Measurements from ENCODE around the gene PLD5. TPM values are rescaled to one million over a fixed set of nuclear protein-coding genes. Genes with fewer than 3 reads are reported as not detected.

PLD5 gene
- total and polyA plus RNA-seq, 7 experiments from 2014 or later: not detected

- H3K9me3 Mint-ChIP-seq: peaks cover 0 to 15% (median 0%) of the 10 kb centered on the region in 11 donors
- H3K4me1 ChIP-seq (ENCODE audit: control insufficient read depth in 2 of 2, insufficient read depth in 2 of 2, low read length in 2 of 2): no peaks in the 10 kb centered on the region
- no peak for DNase-seq
- intact Hi-C loops (cut with micrococcal nuclease): no loop called here
- H3K4me1 Mint-ChIP-seq: no peaks in the 10 kb centered on the region
- no peak overlapping the region for H3K4me3 Mint-ChIP-seq
- no peaks in the 10 kb centered on the region for H3K27me3 ChIP-seq (ENCODE audit: control insufficient read depth in 2 of 2, insufficient read depth in 2 of 2, low read length in 2 of 2)
- no peaks in the 10 kb centered on the region for H3K9me3 ChIP-seq (ENCODE audit: control insufficient read depth in 2 of 3, low read length in 3 of 3)
- POLR2A ChIA-PET: no interaction called here
- H3K27me3 Mint-ChIP-seq: peaks cover 0 to 15% (median 12%) of the 10 kb centered on the region in 5 donors
- H3K27ac ChIP-seq (ENCODE audit: low read depth, low read length): no peak overlapping the region
- CTCF ChIA-PET: no interaction called here
- no peaks in the 10 kb centered on the region for H3K36me3 ChIP-seq (ENCODE audit: control insufficient read depth in 2 of 3, insufficient read depth in 3 of 3, low read length in 3 of 3)
- H3K27ac Mint-ChIP-seq: no peak overlapping the region
- peaks cover 0 to 4% (median 0%) of the 10 kb centered on the region in 5 donors for H3K36me3 Mint-ChIP-seq
- no peak for ATAC-seq
- H3K4me3 ChIP-seq (ENCODE audit: low read length): no peak overlapping the region
Measured at GRCh38 chr1:242428399-242429190, 95.9 kb downstream of the PLD5 start.

- H3K4me3 Mint-ChIP-seq: no peak overlapping the region
- H3K36me3 ChIP-seq (ENCODE audit: control insufficient read depth in 2 of 3, insufficient read depth in 3 of 3, low read length in 3 of 3): no peaks in the 10 kb centered on the region
- no peaks in the 10 kb centered on the region for H3K9me3 ChIP-seq (ENCODE audit: control insufficient read depth in 2 of 3, low read length in 3 of 3)
- peaks cover 0 to 15% (median 0%) of the 10 kb centered on the region in 11 donors for H3K9me3 Mint-ChIP-seq
- no peak overlapping the region for H3K27ac ChIP-seq (ENCODE audit: low read depth, low read length)
- H3K27me3 ChIP-seq (ENCODE audit: control insufficient read depth in 2 of 2, insufficient read depth in 2 of 2, low read length in 2 of 2): no peaks in the 10 kb centered on the region
- peaks cover 0 to 13% (median 11%) of the 10 kb centered on the region in 5 donors for H3K27me3 Mint-ChIP-seq
- POLR2A ChIA-PET: no interaction called here
- CTCF ChIA-PET: no interaction called here
- peaks cover 0 to 4% (median 0%) of the 10 kb centered on the region in 5 donors for H3K36me3 Mint-ChIP-seq
- DNase-seq (no peak), ATAC-seq (no peak)
- no peaks in the 10 kb centered on the region for H3K4me1 Mint-ChIP-seq
- no peaks in the 10 kb centered on the region for H3K4me1 ChIP-seq (ENCODE audit: control insufficient read depth in 2 of 2, insufficient read depth in 2 of 2, low read length in 2 of 2)
- H3K27ac Mint-ChIP-seq: no peak overlapping the region
- intact Hi-C loops (cut with micrococcal nuclease): no loop called here
- no peak overlapping the region for H3K4me3 ChIP-seq (ENCODE audit: low read length)
Measured at GRCh38 chr1:242427519-242427918, 97.0 kb downstream of the PLD5 start.

- POLR2A ChIA-PET: no interaction called here
- H3K36me3 Mint-ChIP-seq: peaks cover 0 to 2% (median 0%) of the 10 kb centered on the region in 5 donors
Measured at GRCh38 chr1:242426271-242426905, 98.1 kb downstream of the PLD5 start.

GRCh38 chr1:242425232-242425631 lies 99.3 kb downstream of the PLD5 start:
- no peak overlapping the region for H3K4me3 ChIP-seq (ENCODE audit: low read length)
- Mint-ChIP-seq H3K4me3 (no peak overlapping the region), H3K27me3 (peaks cover 0 to 6% (median 0%) of the 10 kb centered on the region in 5 donors), H3K27ac (no peak overlapping the region), H3K4me1 (no peaks in the 10 kb centered on the region), H3K9me3 (peaks cover 0 to 6% (median 0%) of the 10 kb centered on the region in 11 donors), H3K36me3 (no peaks in the 10 kb centered on the region)
- H3K4me1 ChIP-seq (ENCODE audit: control insufficient read depth in 2 of 2, insufficient read depth in 2 of 2, low read length in 2 of 2): no peaks in the 10 kb centered on the region
- POLR2A ChIA-PET: no interaction called here
- no peak overlapping the region for H3K27ac ChIP-seq (ENCODE audit: low read depth, low read length)
- no peaks in the 10 kb centered on the region for H3K27me3 ChIP-seq (ENCODE audit: control insufficient read depth in 2 of 2, insufficient read depth in 2 of 2, low read length in 2 of 2)
- ATAC-seq (no peak), DNase-seq (no peak)
- intact Hi-C loops (cut with micrococcal nuclease): no loop called here
- no peaks in the 10 kb centered on the region for H3K9me3 ChIP-seq (ENCODE audit: control insufficient read depth in 2 of 3, low read length in 3 of 3)
- CTCF ChIA-PET: no interaction called here
- no peaks in the 10 kb centered on the region for H3K36me3 ChIP-seq (ENCODE audit: control insufficient read depth in 2 of 3, insufficient read depth in 3 of 3, low read length in 3 of 3)

More at GRCh38 chr1:242426271-242426905, 98.1 kb downstream of the PLD5 start:
- H3K4me1 Mint-ChIP-seq: no peaks in the 10 kb centered on the region
- intact Hi-C loops (cut with micrococcal nuclease): no loop called here
- peaks cover 0 to 7% (median 5%) of the 10 kb centered on the region in 5 donors for H3K27me3 Mint-ChIP-seq
- DNase-seq (no peak), ATAC-seq (no peak)
- H3K36me3 ChIP-seq (ENCODE audit: control insufficient read depth in 2 of 3, insufficient read depth in 3 of 3, low read length in 3 of 3): no peaks in the 10 kb centered on the region
- no peaks in the 10 kb centered on the region for H3K27me3 ChIP-seq (ENCODE audit: control insufficient read depth in 2 of 2, insufficient read depth in 2 of 2, low read length in 2 of 2)
- peaks cover 0 to 13% (median 0%) of the 10 kb centered on the region in 11 donors for H3K9me3 Mint-ChIP-seq
- H3K9me3 ChIP-seq (ENCODE audit: control insufficient read depth in 2 of 3, low read length in 3 of 3): no peaks in the 10 kb centered on the region
- H3K4me1 ChIP-seq (ENCODE audit: control insufficient read depth in 2 of 2, insufficient read depth in 2 of 2, low read length in 2 of 2): no peaks in the 10 kb centered on the region
- H3K27ac ChIP-seq (ENCODE audit: low read depth, low read length): no peak overlapping the region
- CTCF ChIA-PET: no interaction called here
- no peak overlapping the region for H3K4me3 ChIP-seq (ENCODE audit: low read length)
- H3K27ac Mint-ChIP-seq: no peak overlapping the region
- no peak overlapping the region for H3K4me3 Mint-ChIP-seq

GRCh38 chr1:242416657-242417056 lies 107.8 kb downstream of the PLD5 start:
- DNase-seq (no peak), ATAC-seq (no peak)
- Mint-ChIP-seq H3K4me3 (no peak overlapping the region), H3K36me3 (no peaks in the 10 kb centered on the region), H3K27ac (no peak overlapping the region), H3K4me1 (peaks cover 0 to 2% (median 0%) of the 10 kb centered on the region in 7 donors), H3K27me3 (peaks cover 0 to 7% (median 0%) of the 10 kb centered on the region in 5 donors), H3K9me3 (peaks cover 0 to 5% (median 0%) of the 10 kb centered on the region in 11 donors)
- Histone ChIP-seq H3K4me3 (ENCODE audit: low read length) (no peak overlapping the region), H3K36me3 (ENCODE audit: control insufficient read depth in 2 of 3, insufficient read depth in 3 of 3, low read length in 3 of 3) (no peaks in the 10 kb centered on the region), H3K27me3 (ENCODE audit: control insufficient read depth in 2 of 2, insufficient read depth in 2 of 2, low read length in 2 of 2) (no peaks in the 10 kb centered on the region), H3K9me3 (ENCODE audit: control insufficient read depth in 2 of 3, low read length in 3 of 3) (no peaks in the 10 kb centered on the region), H3K27ac (ENCODE audit: low read depth, low read length) (no peak overlapping the region), H3K4me1 (ENCODE audit: control insufficient read depth in 2 of 2, insufficient read depth in 2 of 2, low read length in 2 of 2) (no peaks in the 10 kb centered on the region)
- POLR2A ChIA-PET: no interaction called here
- CTCF ChIA-PET: no interaction called here
- intact Hi-C loops (cut with micrococcal nuclease): no loop called here

- H3K9me3 ChIP-seq (ENCODE audit: control insufficient read depth in 2 of 3, low read length in 3 of 3): no peaks in the 10 kb centered on the region
- ATAC-seq: no peak
- H3K27me3 ChIP-seq (ENCODE audit: control insufficient read depth in 2 of 2, insufficient read depth in 2 of 2, low read length in 2 of 2): no peaks in the 10 kb centered on the region
- H3K9me3 Mint-ChIP-seq: peaks cover 0 to 12% (median 2%) of the 10 kb centered on the region in 11 donors
- H3K4me3 Mint-ChIP-seq: no peak overlapping the region
- no peaks in the 10 kb centered on the region for H3K36me3 ChIP-seq (ENCODE audit: control insufficient read depth in 2 of 3, insufficient read depth in 3 of 3, low read length in 3 of 3)
- H3K27ac Mint-ChIP-seq: no peak overlapping the region
- ChIA-PET CTCF (no interaction called here), POLR2A (no interaction called here)
- intact Hi-C loops (cut with micrococcal nuclease): no loop called here
- no peak for DNase-seq
- no peaks in the 10 kb centered on the region for H3K4me1 ChIP-seq (ENCODE audit: control insufficient read depth in 2 of 2, insufficient read depth in 2 of 2, low read length in 2 of 2)
- H3K36me3 Mint-ChIP-seq: no peaks in the 10 kb centered on the region
- H3K27me3 Mint-ChIP-seq: peaks cover 0 to 7% (median 0%) of the 10 kb centered on the region in 5 donors
- no peak overlapping the region for H3K27ac ChIP-seq (ENCODE audit: low read depth, low read length)
- H3K4me1 Mint-ChIP-seq: peaks cover 0 to 2% (median 0%) of the 10 kb centered on the region in 7 donors
- no peak overlapping the region for H3K4me3 ChIP-seq (ENCODE audit: low read length)
Measured at GRCh38 chr1:242412921-242413320, 111.6 kb downstream of the PLD5 start.
